ENCODE measurements around the gene ENKD1. TPM values are rescaled to one million over a fixed set of nuclear protein-coding genes. Genes with fewer than 3 reads are reported as not detected.
A peak's percentile ranks its signal among the peaks of the same experiment; 100 is the strongest.

The ENKD1 gene, protein sequence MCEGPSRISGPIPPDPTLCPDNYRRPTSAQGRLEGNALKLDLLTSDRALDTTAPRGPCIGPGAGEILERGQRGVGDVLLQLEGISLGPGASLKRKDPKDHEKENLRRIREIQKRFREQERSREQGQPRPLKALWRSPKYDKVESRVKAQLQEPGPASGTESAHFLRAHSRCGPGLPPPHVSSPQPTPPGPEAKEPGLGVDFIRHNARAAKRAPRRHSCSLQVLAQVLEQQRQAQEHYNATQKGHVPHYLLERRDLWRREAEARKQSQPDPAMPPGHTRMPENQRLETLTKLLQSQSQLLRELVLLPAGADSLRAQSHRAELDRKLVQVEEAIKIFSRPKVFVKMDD
- total RNA-seq: 10 to 100 TPM; 17.3 to 45.6 (median 21.7) TPM
- 10 to 100 TPM in 1 of 2 donors, 1 to 10 TPM in 1; 8.0 to 29.8 TPM for polyA plus RNA-seq
- long read RNA-seq, donor 1, partial matches to known transcripts: 1 of 8 reads
- long read RNA-seq, donor 1, other reads (novel, unspliced or antisense): 6 of 8 reads
- long read RNA-seq, donor 2, transcript ENKD1-201 (7 exons, 1,579 nt): major isoform, 10 of 13 reads
- long read RNA-seq, donor 2, partial matches to known transcripts: 0 of 13 reads
- long read RNA-seq, donor 2, other reads (novel, unspliced or antisense): 0 of 13 reads
- long read RNA-seq, donor 3, transcript ENKD1-201 (7 exons, 1,579 nt): major isoform, 28 of 45 reads
- long read RNA-seq, donor 3, partial matches to known transcripts: 1 of 45 reads
- long read RNA-seq, donor 3, other reads (novel, unspliced or antisense): 15 of 45 reads

DNA sequence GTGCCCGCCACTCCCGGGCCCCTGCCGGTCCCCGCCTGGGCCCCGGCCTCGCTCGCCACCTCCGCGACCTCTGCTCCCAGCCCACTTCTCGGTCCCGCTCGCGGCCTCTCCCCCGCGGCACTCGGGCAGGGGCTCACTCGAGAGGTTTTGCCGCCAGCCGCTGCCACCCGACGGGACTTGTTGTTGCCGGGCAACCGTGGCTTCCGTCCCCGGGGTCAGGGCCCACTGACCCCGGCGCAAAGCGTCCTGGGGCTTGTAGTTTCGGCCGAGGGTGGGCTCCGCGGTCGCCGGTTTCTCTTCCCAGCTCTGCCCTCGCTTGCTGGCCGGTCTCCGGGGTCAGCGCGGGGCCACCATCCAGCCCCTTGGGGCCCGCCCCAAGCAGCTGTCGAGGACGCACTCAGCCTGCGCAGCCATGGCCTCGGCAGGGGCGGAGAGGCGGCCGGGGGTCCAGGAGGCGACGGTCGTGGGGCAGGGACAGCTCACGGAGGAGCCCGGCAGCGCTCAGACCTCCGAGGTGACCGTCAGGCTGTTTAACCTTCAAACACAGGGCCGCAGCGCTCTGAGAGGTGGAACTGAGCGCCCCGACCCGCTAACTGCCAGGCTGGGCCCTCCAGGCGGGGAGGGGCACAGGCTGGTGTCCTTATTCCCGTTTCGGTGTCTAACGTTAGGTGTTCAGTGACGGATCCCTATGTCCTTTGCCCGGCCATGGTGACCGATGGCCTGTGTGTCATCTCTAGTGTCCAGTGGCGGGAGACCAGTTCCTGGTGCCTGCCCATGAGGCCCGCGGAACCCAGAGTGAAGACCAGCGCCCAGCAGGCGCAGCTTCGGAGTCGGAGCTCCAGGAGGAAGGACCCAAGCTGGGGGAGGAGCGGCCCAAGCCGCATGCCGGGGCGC is at the start of gene ENKD1, which contains the start of gene C16orf86:
Gene ENKD1, minus strand, starts transcription at position 192 of the 894 bp plus-strand sequence. CDS start 308 bp downstream, outside the sequence.
Gene C16orf86, plus strand, starts transcription at position 256 of the 894 bp plus-strand sequence. Its CDS starts 157 bp downstream, at position 413.
- Histone ChIP-seq H3K27ac (peak within 1 kb of the TSS; percentile 65 to 68), H3K4me1 (ENCODE audit: insufficient read depth) (peaks cover 8% of the 10 kb centered on the region), H3K9me3 (no peaks in the 10 kb centered on the region), H3K4me3 (peak within 1 kb of the TSS; percentile 66), H3K36me3 (no peaks in the 10 kb centered on the region), H3K27me3 (no peaks in the 10 kb centered on the region)
- WGBS, 3 donors: 4 to 15% (median 6%) methylated on average over 20 to 78 of the region's 78 CpGs
- intact Hi-C loops (cut with DNase I): loop anchor here in 3 of 4 donors (5.0 to 10.0 kb wide), 4 partner anchors 105 to 268 kb away; partner anchors contain the start of genes RIPOR1 (in 2 of the 3), CTCF (in 1 of the 3), CTRL (in 1 of the 3) and PSMB10 (in 1 of the 3)
- TF ChIP-seq POLR2A (IDR thresholded peaks at IDR 0.05): peak; percentile 33
- TF ChIP-seq, protein P1, sequence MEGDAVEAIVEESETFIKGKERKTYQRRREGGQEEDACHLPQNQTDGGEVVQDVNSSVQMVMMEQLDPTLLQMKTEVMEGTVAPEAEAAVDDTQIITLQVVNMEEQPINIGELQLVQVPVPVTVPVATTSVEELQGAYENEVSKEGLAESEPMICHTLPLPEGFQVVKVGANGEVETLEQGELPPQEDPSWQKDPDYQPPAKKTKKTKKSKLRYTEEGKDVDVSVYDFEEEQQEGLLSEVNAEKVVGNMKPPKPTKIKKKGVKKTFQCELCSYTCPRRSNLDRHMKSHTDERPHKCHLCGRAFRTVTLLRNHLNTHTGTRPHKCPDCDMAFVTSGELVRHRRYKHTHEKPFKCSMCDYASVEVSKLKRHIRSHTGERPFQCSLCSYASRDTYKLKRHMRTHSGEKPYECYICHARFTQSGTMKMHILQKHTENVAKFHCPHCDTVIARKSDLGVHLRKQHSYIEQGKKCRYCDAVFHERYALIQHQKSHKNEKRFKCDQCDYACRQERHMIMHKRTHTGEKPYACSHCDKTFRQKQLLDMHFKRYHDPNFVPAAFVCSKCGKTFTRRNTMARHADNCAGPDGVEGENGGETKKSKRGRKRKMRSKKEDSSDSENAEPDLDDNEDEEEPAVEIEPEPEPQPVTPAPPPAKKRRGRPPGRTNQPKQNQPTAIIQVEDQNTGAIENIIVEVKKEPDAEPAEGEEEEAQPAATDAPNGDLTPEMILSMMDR (IDR thresholded peaks at IDR 0.05): no peak
- peak; percentile 77 to 91 (median 86) for DNase-seq

DNA sequence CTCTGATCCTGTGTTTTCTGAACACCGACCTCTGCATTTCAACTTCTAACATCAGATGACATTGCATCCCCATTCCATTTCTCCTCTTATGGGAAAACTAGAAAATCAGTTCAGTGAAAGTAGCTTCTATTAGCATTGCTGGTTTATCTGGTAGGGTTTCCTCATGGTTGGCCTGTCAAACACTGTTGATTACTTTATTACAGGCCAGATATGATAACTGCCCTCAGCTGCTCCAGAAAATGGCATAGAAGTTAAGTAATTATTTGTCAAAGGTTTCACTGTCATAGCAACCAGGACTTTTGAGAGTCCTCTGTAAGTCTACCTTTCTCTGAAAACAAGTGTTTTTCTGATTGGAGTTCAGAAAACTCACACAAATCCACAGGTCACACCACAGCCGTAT is 49.5 kb upstream of the ENKD1 start:
- Histone ChIP-seq H3K9me3 (no peaks in the 10 kb centered on the region), H3K4me3 (no peak overlapping the region), H3K4me1 (ENCODE audit: insufficient read depth) (peaks cover 3% of the 10 kb centered on the region), H3K27ac (no peak overlapping the region), H3K27me3 (no peaks in the 10 kb centered on the region), H3K36me3 (no peaks in the 10 kb centered on the region)
- 88 to 92% (median 92%) methylated on average over 2 of the region's 2 CpGs for WGBS, 3 donors
- no peak for DNase-seq
- TF ChIP-seq, protein P1 (IDR thresholded peaks at IDR 0.05): no peak
- TF ChIP-seq POLR2A (IDR thresholded peaks at IDR 0.05) (no peak), EP300 (IDR thresholded peaks at IDR 0.05) (no peak)
- intact Hi-C loops (cut with DNase I): no loop called here

DNA sequence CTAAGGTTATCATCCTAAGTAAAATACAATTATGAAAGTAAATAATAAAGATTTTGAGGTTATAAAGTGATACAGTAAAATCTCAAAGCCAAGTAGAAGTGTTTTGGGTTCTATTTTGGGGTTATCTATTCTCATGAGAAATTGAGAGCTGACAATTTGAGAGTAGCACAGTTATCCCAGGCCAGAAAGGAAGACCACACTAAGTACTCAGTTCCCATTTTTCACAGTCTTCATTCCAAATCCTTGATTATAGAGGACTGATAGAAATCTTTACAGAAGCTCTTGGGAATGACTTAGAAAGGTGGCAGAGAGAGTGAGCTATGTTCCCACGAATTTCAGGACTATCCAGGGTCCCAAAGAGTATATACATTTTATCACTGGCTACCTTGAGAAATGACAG is 48.0 kb upstream of the ENKD1 start:
- peaks cover 3% of the 10 kb centered on the region for H3K4me1 ChIP-seq (ENCODE audit: insufficient read depth)
- no peak for DNase-seq
- no peak overlapping the region for H3K27ac ChIP-seq
- H3K9me3 ChIP-seq: no peaks in the 10 kb centered on the region
- no peak overlapping the region for H3K4me3 ChIP-seq
- 74 to 91% (median 77%) methylated on average over 1 of the region's 1 CpG for WGBS, 3 donors
- H3K36me3 ChIP-seq: no peaks in the 10 kb centered on the region
- no peaks in the 10 kb centered on the region for H3K27me3 ChIP-seq
- TF ChIP-seq, protein P1 (IDR thresholded peaks at IDR 0.05): no peak
- TF ChIP-seq POLR2A (IDR thresholded peaks at IDR 0.05) (no peak), EP300 (IDR thresholded peaks at IDR 0.05) (no peak)
- intact Hi-C loops (cut with DNase I): no loop called here
